Inflammatory macrophage treated with lipopolysaccharide for 4 hours (primary cell): Measurements from ENCODE around the gene CHRM2.

ENCODE experiments used
- DNase-seq: peaks from one replicate; pipeline ENCODE4 v3.0.0-alpha.2; 2020

Gene CHRM2

GRCh38 chr7:136964347-136964746 is 95.9 kb downstream of the CHRM2 start:
- no peak for DNase-seq

- DNase-seq = no peak
Observed at GRCh38 chr7:136966825-136967224, 98.4 kb downstream of the CHRM2 start.

- no peak for DNase-seq
Observed at GRCh38 chr7:136969761-136970160, 101.3 kb downstream of the CHRM2 start.

- no peak for DNase-seq
Observed at GRCh38 chr7:136971776-136972175, 103.3 kb downstream of the CHRM2 start.

- no peak for DNase-seq
Observed at GRCh38 chr7:136976504-136977251, 108.2 kb downstream of the CHRM2 start.

GRCh38 chr7:136993377-136993776 is 124.9 kb downstream of the CHRM2 start:
- no peak for DNase-seq

GRCh38 chr7:136997735-136998134 is 129.3 kb downstream of the CHRM2 start:
- no peak for DNase-seq

- DNase-seq = no peak
Observed at GRCh38 chr7:136998495-136998894, 130.0 kb downstream of the CHRM2 start.

GRCh38 chr7:137000621-137001020 is 132.2 kb downstream of the CHRM2 start:
- no peak for DNase-seq

- DNase-seq = no peak
Observed at GRCh38 chr7:137001041-137001440, 132.6 kb downstream of the CHRM2 start.

GRCh38 chr7:137001478-137001877 is 133.0 kb downstream of the CHRM2 start:
- DNase-seq = no peak

GRCh38 chr7:137003086-137003485 is 134.6 kb downstream of the CHRM2 start:
- no peak for DNase-seq

GRCh38 chr7:137003566-137003965 is 135.1 kb downstream of the CHRM2 start:
- no peak for DNase-seq

- DNase-seq = no peak
Observed at GRCh38 chr7:137005873-137006272, 137.4 kb downstream of the CHRM2 start.

GRCh38 chr7:137006293-137006692 is 137.8 kb downstream of the CHRM2 start:
- no peak for DNase-seq

- DNase-seq = no peak
Observed at GRCh38 chr7:137007001-137007694, 138.7 kb downstream of the CHRM2 start.

- no peak for DNase-seq
Observed at GRCh38 chr7:137009404-137009803, 141.0 kb downstream of the CHRM2 start.

- DNase-seq = no peak
Observed at GRCh38 chr7:137015015-137015414, 146.6 kb downstream of the CHRM2 start.

- no peak for DNase-seq
Observed at GRCh38 chr7:137017221-137017620, 148.8 kb downstream of the CHRM2 start.

GRCh38 chr7:137018468-137018867 is 150.0 kb downstream of the CHRM2 start:
- no peak for DNase-seq

GRCh38 chr7:137020351-137020750 is 151.9 kb downstream of the CHRM2 start:
- DNase-seq = no peak

GRCh38 chr7:137025469-137026175 is 157.2 kb downstream of the CHRM2 start:
- no peak for DNase-seq

- no peak for DNase-seq
Observed at GRCh38 chr7:137026176-137026500, 157.7 kb downstream of the CHRM2 start.

- DNase-seq = no peak
Observed at GRCh38 chr7:137032436-137032835, 164.0 kb downstream of the CHRM2 start.
